Activated CD8-positive, alpha-beta T cell treated with anti-CD3 and anti-CD28 coated beads for 36 hours (primary cell): ENCODE data around the gene FBXO46. TPM values are rescaled to one million over a fixed set of nuclear protein-coding genes. Genes with fewer than 3 reads are reported as not detected.
"Not testable (repeated sequence)": the region's sequence is repeated elsewhere in the genome, so short reads cannot be mapped to it uniquely, and the experiment has no call there.

Experiments used
- ATAC-seq: fragments of 200-7000 bp; cut with Tn5 transposase; one replicate; pipeline ENCODE4 v1.10.0; 2021; ENCODE audit warnings: mild to moderate bottlenecking, moderate library complexity
- CTCF ChIA-PET: fragments of 350-600 bp; sonication (Branson Sonifier 250); formaldehyde crosslinking; loops from one replicate; lab custom pipeline; 2021; ENCODE audit warnings: antibody characterized with exemption; lab: Charles Lee
- POLR2A ChIA-PET: fragments of 350-600 bp; sonication (Branson Sonifier 250); formaldehyde crosslinking; loops from one replicate; lab custom pipeline; 2021; ENCODE audit warnings: antibody characterized with exemption; lab: Charles Lee
- DNase-seq: peaks from one replicate; pipeline ENCODE4 v3.0.0-alpha.2; 2020
- H3K27ac Mint-ChIP-seq: one replicate; pipeline ENCODE4 v1.8.0; 2021; ENCODE audit warnings: mild to moderate bottlenecking, mixed read lengths
- H3K27me3 Mint-ChIP-seq: one replicate; pipeline ENCODE4 v1.8.0; 2021; ENCODE audit warnings: mixed read lengths
- H3K36me3 Mint-ChIP-seq: one replicate; pipeline ENCODE4 v1.8.0; 2021; ENCODE audit warnings: low read depth, mixed read lengths
- H3K4me1 Mint-ChIP-seq: one replicate; pipeline ENCODE4 v1.8.0; 2021; ENCODE audit warnings: low read depth, mixed read lengths
- H3K4me3 Mint-ChIP-seq: one replicate; pipeline ENCODE4 v1.8.0; 2021; ENCODE audit warnings: mild to moderate bottlenecking, moderate library complexity, mixed read lengths
- H3K9me3 Mint-ChIP-seq: one replicate; pipeline ENCODE4 v1.8.0; 2021; ENCODE audit warnings: mixed read lengths
- intact Hi-C: fragments of 100-400 bp; cut with micrococcal nuclease; formaldehyde crosslinking; loops from one replicate; pipeline ENCODE4 v1.10.0; 2022
- total RNA-seq, 2 experiments: library from RNA; stranded (reverse); gene quantifications; one replicate each; pipeline ENCODE4 v1.2.3, GENCODE V29; 2021
- TF ChIP-seq, protein P1 (sequence below): fragments of 200-600 bp; IDR thresholded peaks from one replicate; pipeline ENCODE4 v1.8.0; 2022; ENCODE audit warnings: antibody characterized with exemption, mild to moderate bottlenecking

Gene FBXO46
- total RNA-seq, 2 experiments from 2014 or later, result 28.6 to 34.7 TPM

DNA sequence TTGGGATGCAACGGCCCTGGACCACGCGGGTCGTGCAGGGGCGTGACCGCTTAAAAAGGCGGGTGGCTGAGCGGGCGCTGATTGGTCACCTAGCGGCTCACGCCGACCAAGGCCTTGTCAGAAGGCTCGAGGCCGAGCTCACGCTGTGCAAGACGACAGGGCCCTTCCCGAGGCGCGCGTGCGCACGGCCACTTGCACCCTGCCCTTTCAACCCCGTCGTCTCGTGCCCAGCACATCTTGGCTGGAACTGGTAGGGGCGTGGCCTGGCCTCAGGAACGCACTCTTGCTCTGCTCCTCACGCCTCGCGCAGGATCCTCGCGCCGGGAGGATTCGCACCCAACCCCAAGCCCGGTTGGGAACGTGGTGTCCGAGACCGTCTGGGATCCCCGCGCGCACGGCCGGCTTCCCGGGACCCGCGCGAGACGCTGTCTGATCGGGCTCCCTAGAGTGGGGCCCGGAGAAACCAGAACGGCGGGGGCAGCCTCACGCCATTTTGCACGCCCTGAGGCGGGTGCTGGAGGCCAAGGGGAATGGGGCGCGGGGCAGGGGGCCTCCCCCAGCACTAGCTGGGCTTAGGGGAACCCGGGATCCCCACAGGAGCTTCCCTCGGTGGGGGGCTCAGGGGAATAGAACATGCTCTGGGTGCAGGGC, 2.6 kb upstream of the FBXO46 start, which contains the start of gene MEIOSIN:
TSS of gene MEIOSIN (plus strand) at position 280 of the 651 bp plus-strand sequence. CDS start 1,938 bp downstream, outside the sequence.
- ChIA-PET POLR2A (interaction anchor here (0.6 to 0.9 kb wide), 3 partner anchors 16 to 41 kb away, joined by 3 to 4 read pairs (median 3); partner anchors contain the start of genes QPCTL and SNRPD2), CTCF (interaction anchor here (1.3 to 1.8 kb wide), 2 partner anchors 46 to 84 kb away, joined by 3 to 5 read pairs; no protein-coding TSS in a partner anchor)
- peaks cover 14% of the 10 kb centered on the region for H3K4me1 Mint-ChIP-seq
- no peak within 1 kb of the TSS for H3K27ac Mint-ChIP-seq
- intact Hi-C loops, result no loop called here
- TF ChIP-seq, protein P1, sequence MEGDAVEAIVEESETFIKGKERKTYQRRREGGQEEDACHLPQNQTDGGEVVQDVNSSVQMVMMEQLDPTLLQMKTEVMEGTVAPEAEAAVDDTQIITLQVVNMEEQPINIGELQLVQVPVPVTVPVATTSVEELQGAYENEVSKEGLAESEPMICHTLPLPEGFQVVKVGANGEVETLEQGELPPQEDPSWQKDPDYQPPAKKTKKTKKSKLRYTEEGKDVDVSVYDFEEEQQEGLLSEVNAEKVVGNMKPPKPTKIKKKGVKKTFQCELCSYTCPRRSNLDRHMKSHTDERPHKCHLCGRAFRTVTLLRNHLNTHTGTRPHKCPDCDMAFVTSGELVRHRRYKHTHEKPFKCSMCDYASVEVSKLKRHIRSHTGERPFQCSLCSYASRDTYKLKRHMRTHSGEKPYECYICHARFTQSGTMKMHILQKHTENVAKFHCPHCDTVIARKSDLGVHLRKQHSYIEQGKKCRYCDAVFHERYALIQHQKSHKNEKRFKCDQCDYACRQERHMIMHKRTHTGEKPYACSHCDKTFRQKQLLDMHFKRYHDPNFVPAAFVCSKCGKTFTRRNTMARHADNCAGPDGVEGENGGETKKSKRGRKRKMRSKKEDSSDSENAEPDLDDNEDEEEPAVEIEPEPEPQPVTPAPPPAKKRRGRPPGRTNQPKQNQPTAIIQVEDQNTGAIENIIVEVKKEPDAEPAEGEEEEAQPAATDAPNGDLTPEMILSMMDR, result no peak
- no peaks in the 10 kb centered on the region for H3K9me3 Mint-ChIP-seq
- H3K4me3 Mint-ChIP-seq, result peak within 1 kb of the TSS; percentile 31
- H3K36me3 Mint-ChIP-seq, result peaks cover 1% of the 10 kb centered on the region
- no peak for ATAC-seq
- DNase-seq, result no peak
- no peaks in the 10 kb centered on the region for H3K27me3 Mint-ChIP-seq

DNA sequence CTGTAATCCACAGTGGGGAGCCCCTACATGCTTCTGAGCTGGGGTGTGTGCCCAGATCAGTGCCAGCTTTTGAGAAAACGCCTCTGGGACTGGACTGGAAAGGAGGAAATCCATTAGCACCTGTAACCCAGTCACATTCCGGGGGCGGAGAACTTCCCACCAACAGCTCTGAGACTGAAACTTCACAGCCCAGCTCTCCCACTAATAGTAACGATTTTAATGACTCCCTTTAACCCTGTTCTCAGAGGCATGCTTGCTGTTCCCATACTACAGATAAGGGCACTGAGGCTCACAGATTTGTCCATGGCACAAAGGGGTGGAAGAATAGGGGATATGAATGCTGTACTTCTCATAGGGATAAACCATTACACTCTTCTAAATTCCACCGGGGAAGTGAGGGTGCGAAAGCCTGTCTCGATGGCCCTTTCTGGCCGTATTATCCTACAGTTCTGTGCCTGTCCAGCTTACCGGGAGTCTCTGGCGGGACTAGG, 851 bp downstream of the FBXO46 start:
- Mint-ChIP-seq H3K36me3 (peaks cover 4% of the 10 kb centered on the region), H3K9me3 (no peaks in the 10 kb centered on the region), H3K4me3 (peak overlapping the region; percentile 96), H3K27ac (peak overlapping the region; percentile 94), H3K27me3 (no peaks in the 10 kb centered on the region), H3K4me1 (peaks cover 24% of the 10 kb centered on the region)
- CTCF ChIA-PET, result interaction anchor here (1.0 to 3.8 kb wide), 7 partner anchors 13 to 244 kb away, joined by 3 to 18 read pairs (median 5); partner anchors contain the start of gene SIX5
- ATAC-seq (no peak), DNase-seq (peak; percentile 24)
- TF ChIP-seq, protein P1, result no peak
- POLR2A ChIA-PET, result interaction anchor here (0.8 to 3.7 kb wide), 5 partner anchors 10 to 38 kb away, joined by 3 to 23 read pairs (median 4); partner anchors contain the start of genes QPCTL and SNRPD2
- intact Hi-C loops, result no loop called here

DNA sequence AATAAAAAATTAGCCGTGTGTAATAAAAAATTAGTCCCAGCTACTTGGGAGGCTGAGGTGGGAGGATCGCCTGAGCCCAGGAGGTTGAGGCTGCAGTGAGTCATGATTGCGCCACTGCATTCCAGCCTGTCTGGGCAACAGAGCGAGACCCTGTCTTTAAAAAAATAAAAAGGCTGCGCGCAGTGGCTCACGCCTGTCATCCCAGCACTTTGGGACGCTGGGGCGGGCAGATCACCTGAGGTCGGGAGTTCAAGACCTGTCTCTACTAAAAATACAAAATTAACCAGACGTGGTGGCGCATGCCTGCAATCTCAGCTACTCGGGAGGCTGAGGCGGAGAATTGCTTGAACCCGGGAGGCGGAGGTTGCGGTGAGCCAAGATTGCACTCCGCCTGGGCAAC, 2.0 kb downstream of the FBXO46 start:
- H3K36me3 Mint-ChIP-seq, ATAC-seq, H3K27me3 Mint-ChIP-seq, intact Hi-C loops, H3K27ac Mint-ChIP-seq, H3K4me3 Mint-ChIP-seq, H3K9me3 Mint-ChIP-seq, DNase-seq, CTCF ChIA-PET: not testable (repeated sequence)
- peaks cover 30% of the 10 kb centered on the region for H3K4me1 Mint-ChIP-seq
- POLR2A ChIA-PET, result interaction anchor here (0.6 to 3.7 kb wide), 3 partner anchors 9 to 71 kb away, joined by 3 to 23 read pairs (median 6); no protein-coding TSS in a partner anchor

DNA sequence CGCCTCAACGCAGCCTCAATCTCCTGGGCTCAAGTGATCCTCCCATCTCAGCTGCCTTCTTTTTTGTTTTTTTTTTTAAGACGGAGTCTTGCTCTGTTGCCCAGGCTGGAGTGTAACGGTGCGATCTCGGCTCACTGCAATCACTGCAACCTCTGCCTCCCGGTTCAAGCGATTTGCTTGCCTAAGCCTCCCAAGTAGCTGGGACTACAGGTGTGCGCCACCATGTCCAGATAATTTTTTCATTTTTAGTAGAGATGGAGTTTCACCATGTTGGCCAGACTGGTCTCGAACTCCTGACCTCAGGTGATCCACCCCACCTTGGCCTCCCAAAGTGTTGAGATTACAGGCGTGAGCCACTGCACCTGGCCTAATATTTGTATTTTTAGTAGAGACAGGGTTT, 10.6 kb downstream of the FBXO46 start:
- H3K4me3 Mint-ChIP-seq, H3K27ac Mint-ChIP-seq, H3K27me3 Mint-ChIP-seq, intact Hi-C loops, ATAC-seq, DNase-seq, H3K9me3 Mint-ChIP-seq: not testable (repeated sequence)
- peaks cover 33% of the 10 kb centered on the region for H3K36me3 Mint-ChIP-seq
- ChIA-PET CTCF (interaction anchor here (1.3 kb wide), 1 partner anchor 43 kb away, joined by 3 read pairs; no protein-coding TSS in a partner anchor), POLR2A (interaction anchor here (1.0 to 1.5 kb wide), 3 partner anchors 9 to 166 kb away, joined by 3 to 6 read pairs (median 3); partner anchors contain the start of gene IRF2BP1)
- peaks cover 37% of the 10 kb centered on the region for H3K4me1 Mint-ChIP-seq

DNA sequence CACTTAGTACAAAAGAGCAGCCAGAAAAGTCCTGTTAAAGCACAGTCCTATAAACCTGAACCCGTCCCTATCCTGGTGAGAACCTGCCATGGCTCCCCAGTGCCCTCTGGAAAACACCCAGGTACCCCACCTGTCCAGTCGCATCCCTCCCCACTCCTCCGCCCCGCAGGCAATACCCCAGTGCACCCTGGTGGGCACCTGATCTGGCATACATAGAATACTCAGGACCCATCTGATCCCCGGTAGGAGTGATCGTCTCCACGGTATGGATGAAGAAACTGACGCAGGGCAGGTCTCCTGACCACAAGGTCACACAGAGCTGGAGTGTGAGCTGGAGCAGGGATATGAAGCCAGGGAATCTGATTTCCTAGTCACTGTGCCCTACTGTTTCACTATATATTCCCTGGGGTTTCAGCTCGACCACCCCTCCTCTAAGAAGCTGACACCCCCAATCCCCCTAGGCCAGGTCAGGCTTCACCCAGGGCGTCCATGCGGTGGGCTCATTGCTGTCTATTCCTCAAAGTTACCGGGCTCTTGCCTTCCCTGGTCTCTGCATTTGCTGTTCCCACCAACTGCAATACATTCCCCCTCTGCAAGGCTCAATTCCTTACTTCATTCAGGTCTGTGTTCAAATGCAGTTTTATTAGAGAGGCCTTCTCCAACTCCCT, 12.6 kb downstream of the FBXO46 start:
- ChIA-PET POLR2A (interaction anchor here (1.1 to 5.1 kb wide), 9 partner anchors 9 to 76 kb away, joined by 3 to 40 read pairs (median 4); partner anchors contain the start of genes FBXO46, QPCTL and SNRPD2), CTCF (interaction anchor here (0.9 to 4.8 kb wide), 7 partner anchors 8 to 240 kb away, joined by 3 to 62 read pairs (median 7); partner anchors contain the start of genes FBXO46, QPCTL, SIX5 and SNRPD2)
- intact Hi-C loops, result no loop called here
- no peaks in the 10 kb centered on the region for H3K27me3 Mint-ChIP-seq
- no peak for ATAC-seq
- H3K9me3 Mint-ChIP-seq, result no peaks in the 10 kb centered on the region
- TF ChIP-seq, protein P1, result no peak
- peaks cover 34% of the 10 kb centered on the region for H3K4me1 Mint-ChIP-seq
- H3K4me3 Mint-ChIP-seq, result peak overlapping the region; percentile 95
- H3K27ac Mint-ChIP-seq, result peak overlapping the region; percentile 93
- H3K36me3 Mint-ChIP-seq, result peaks cover 23% of the 10 kb centered on the region
- no peak for DNase-seq
